Omental fat pad (tissue), 4 donors: ENCODE data around the gene NUBPL. TPM values are rescaled to one million over a fixed set of nuclear protein-coding genes. Genes with fewer than 3 reads are reported as not detected.
"Not testable (repeated sequence)": the region's sequence is repeated elsewhere in the genome, so short reads cannot be mapped to it uniquely, and the experiment has no call there.

Source experiments
- ATAC-seq: fragments of 150-250 bp; one replicate; pipeline ENCODE4 v1.9.1; 2016; ENCODE audit warnings: mild to moderate bottlenecking, moderate library complexity; ENCODE audit not compliant: low FRiP score
- DNase-seq: peaks from one replicate; pipeline ENCODE4 v3.0.0-alpha.2; 2019; ENCODE audit warnings: low spot score
- total RNA-seq, 4 donors: library from RNA; depleted of rRNA; stranded (reverse); fragments of >200 nt; gene quantifications; one replicate each; pipeline ENCODE4 v1.1.0, GENCODE V29; 2016
- TF ChIP-seq, protein P1 (sequence below), 3 donors: fragments of 450-650 bp; IDR thresholded peaks; one replicate each; pipeline ENCODE4 v1.5.1; 2016 to 2017; ENCODE audit warnings: antibody characterized with exemption in 3 of 3, mild to moderate bottlenecking in 3 of 3, moderate library complexity in 2 of 3

The NUBPL gene
- total RNA-seq, 4 donors from 2014 or later: 9.0 to 12.9 (median 10.9) TPM

DNA sequence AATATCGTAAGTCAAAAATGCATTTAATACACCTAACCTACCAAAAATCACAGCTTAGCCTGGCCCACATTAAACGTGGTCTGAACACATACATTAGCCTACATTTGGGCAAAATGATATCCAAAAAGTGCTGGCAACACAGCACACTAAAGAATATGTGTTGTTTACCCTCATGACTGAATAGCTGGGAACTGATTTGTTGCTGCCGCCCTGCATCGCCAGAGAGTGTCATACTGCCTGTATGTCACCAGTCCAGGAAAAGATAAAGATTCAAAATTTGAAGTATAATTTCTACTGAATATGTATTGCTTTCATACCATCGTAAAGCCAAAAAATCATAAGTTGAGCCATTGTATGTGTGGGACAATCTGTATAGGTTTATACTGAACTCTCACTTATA lies 157.8 kb downstream of the NUBPL start:
- TF ChIP-seq, protein P1, sequence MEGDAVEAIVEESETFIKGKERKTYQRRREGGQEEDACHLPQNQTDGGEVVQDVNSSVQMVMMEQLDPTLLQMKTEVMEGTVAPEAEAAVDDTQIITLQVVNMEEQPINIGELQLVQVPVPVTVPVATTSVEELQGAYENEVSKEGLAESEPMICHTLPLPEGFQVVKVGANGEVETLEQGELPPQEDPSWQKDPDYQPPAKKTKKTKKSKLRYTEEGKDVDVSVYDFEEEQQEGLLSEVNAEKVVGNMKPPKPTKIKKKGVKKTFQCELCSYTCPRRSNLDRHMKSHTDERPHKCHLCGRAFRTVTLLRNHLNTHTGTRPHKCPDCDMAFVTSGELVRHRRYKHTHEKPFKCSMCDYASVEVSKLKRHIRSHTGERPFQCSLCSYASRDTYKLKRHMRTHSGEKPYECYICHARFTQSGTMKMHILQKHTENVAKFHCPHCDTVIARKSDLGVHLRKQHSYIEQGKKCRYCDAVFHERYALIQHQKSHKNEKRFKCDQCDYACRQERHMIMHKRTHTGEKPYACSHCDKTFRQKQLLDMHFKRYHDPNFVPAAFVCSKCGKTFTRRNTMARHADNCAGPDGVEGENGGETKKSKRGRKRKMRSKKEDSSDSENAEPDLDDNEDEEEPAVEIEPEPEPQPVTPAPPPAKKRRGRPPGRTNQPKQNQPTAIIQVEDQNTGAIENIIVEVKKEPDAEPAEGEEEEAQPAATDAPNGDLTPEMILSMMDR (IDR thresholded peaks at IDR 0.05): no peak
- ATAC-seq: no peak

DNA sequence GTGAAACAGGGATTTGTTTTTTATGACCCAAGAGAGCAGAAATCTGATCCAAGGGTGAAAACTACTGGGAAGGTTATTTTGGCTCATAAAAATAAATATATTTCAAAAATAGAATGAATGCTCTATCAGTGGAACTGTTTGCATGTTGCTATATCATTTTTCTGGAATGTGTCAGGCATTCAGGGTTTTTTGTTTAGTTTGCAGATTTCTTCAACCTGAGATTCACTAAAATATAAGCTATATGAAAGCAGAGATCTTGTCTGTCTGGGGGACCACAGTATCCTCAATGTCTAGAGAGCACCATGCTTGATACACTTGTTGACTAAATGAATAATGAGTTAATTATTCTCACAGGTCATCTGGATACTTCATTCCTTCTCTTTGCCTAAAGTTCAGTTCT lies 165.1 kb downstream of the NUBPL start:
- no peak for ATAC-seq
- TF ChIP-seq, protein P1 (IDR thresholded peaks at IDR 0.05): no peak
- no peak for DNase-seq

More for the DNA sequence above, 157.8 kb downstream of the NUBPL start:
- no peak for DNase-seq

DNA sequence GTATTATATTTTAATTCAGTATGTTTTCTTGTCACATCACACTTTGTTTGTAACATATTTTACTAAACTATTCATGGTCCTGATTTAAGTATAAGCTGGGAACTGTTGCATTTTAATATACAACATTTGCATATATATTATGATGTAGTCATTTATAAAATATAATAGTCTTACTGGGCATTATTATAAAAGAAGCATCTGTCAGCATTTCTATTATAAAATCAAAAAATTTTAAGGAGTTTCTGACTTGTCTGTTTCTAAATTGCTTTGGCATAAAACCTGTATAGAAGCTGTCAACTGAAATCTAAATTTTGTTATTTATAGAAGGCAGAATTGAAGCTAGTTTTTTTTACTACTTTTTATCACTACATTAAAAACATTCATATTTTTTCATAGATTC lies 166.6 kb downstream of the NUBPL start:
- ATAC-seq (no peak), DNase-seq (no peak)
- TF ChIP-seq, protein P1 (IDR thresholded peaks at IDR 0.05): no peak

DNA sequence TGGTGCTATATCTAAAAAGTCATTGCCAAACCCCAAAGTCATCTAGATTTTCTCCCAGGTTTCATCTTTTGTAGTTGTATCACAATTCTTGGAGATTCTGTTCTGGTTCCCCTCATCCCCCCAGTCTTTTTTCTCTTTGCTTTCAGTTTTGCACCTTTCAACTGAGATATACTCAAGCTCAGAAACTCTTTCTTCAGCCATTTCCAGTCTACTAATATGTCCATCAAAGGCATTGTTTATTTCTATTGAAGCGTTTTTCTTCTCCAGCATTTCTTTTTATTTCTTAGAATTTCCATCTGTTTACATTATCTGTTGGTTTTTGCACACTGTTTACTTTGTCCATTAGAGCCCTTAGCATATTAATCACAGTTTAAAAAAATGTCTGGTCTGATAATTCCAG lies 179.5 kb downstream of the NUBPL start:
- no peak for ATAC-seq
- TF ChIP-seq, protein P1 (IDR thresholded peaks at IDR 0.05): no peak
- no peak for DNase-seq

DNA sequence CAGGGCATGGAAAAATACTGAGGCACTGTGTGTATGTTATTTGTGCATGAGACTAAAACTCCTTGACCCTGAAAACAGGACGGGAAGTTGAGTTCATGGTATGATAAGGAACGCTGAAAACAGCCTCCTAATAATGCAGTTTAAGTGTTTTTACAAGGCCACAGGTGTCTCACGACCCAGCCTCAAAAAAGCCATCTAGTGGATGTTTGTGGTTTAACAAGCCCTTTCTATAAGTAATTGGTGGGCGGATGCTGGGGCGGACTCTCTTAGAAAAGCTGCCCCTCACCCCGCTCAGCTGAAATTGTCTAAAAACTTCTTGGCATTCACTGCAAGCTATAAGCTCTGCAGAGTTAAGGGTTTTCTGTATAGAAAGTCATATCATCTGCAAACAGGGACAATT lies 184.5 kb downstream of the NUBPL start:
- ATAC-seq (no peak), DNase-seq (no peak)
- TF ChIP-seq, protein P1 (IDR thresholded peaks at IDR 0.05): no peak

DNA sequence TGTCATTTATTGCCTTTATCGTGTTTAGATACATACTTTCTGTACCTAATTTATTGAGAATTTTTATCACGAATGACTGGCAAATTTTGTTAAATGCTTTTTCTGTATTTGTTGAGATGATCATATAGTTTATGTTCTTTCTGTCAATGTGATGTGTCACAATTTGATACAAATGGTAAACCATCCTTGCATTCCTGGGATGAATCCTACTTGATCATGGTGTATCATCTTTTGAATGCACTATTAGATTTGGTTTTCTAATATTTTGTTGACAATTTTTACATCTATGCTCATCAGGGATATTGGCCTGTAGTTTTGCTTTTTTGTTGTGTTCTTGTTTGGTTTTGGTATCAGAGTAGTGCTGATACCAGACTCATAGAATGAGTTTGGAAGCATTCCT lies 185.1 kb downstream of the NUBPL start:
- TF ChIP-seq, protein P1 (IDR thresholded peaks at IDR 0.05): no peak
- ATAC-seq (no peak), DNase-seq (no peak)

DNA sequence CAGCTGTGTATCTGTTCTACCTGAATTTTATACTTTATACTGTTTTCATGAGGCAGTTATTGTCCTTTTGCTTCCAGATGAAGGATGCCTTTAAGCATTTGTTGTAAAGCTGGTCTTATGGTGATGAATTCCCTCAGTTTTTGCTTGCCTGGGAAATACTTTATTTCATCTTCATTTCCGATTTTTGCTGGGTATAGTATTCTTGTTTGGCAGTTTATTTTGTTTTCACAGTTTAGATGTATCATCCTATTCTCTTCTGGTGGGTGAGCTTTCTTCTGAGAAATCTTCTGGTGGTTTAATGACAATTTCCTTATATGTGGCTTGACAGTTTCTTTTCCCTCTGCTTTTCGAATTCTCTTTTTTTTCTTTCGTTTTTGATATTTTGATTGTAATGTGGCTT lies 188.1 kb downstream of the NUBPL start:
- TF ChIP-seq, protein P1 (IDR thresholded peaks at IDR 0.05): no peak
- ATAC-seq (no peak), DNase-seq (no peak)

DNA sequence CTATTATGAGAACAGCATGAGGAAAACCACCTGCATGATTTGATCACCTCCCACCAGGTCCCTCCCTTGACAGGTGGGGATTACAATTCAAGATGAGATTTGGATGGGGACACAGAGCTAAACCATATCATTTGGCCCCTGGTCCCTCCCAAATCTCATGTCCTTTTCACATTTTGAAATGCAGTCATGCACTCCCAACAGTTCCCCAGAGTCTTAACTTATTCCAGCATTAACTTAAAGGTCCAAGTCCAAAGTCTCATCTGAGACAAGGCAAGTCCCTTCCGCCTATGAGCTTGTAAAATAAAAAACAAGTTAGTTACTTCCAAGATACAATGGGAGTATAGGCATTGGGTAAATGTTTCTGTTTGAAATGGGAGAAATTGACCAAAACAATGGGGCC lies 189.8 kb downstream of the NUBPL start:
- not testable (repeated sequence) for ATAC-seq, DNase-seq
